ENCODE results near the gene EHMT1.
A peak's percentile ranks its signal among the peaks of the same experiment; 100 is the strongest.

DNA sequence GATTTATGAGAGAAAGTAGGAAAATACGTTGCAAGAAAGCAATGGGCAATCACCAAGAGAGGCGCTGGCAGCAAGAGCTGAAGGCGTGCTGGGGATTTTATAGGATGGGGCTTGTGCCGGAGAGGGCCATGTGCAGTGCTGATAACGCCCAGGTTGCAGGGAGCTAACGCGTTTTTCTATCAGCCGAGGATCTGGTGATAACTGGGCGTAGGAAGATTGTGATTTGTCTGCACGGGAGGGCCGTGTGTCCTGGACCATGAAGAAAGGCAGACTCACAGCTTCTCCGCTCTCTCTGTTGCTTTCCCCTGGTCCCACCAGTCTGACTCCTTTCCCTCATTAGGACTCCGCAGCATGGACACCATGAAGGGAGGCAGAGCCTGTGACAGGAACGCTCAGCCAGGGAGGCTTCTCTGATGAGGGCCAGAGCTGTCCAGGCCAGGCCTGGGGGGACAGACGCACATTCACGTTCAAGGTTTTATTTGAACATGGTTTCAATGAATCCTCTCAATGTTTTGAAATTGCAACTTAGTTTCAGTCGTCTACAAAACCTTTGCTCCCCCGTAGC lies 246.9 kb downstream of the EHMT1 start:
- TF ChIP-seq, protein P1, sequence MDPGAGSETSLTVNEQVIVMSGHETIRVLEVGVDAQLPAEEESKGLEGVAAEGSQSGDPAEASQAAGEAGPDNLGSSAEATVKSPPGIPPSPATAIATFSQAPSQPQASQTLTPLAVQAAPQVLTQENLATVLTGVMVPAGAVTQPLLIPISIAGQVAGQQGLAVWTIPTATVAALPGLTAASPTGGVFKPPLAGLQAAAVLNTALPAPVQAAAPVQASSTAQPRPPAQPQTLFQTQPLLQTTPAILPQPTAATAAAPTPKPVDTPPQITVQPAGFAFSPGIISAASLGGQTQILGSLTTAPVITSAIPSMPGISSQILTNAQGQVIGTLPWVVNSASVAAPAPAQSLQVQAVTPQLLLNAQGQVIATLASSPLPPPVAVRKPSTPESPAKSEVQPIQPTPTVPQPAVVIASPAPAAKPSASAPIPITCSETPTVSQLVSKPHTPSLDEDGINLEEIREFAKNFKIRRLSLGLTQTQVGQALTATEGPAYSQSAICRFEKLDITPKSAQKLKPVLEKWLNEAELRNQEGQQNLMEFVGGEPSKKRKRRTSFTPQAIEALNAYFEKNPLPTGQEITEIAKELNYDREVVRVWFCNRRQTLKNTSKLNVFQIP (CRISPR knock-in tag; IDR thresholded peaks at IDR 0.05; ENCODE audit: borderline replicate concordance, low read depth), result no peak
- TF ChIP-seq PPARA (CRISPR knock-in tag; IDR thresholded peaks at IDR 0.05; ENCODE audit: borderline replicate concordance), result no peak
- no peak for TF ChIP-seq OSR1 (CRISPR knock-in tag; IDR thresholded peaks at IDR 0.05)
- TF ChIP-seq ISL1 (CRISPR knock-in tag; IDR thresholded peaks at IDR 0.05), result no peak
- no peak for TF ChIP-seq ZFP30 (CRISPR knock-in tag; IDR thresholded peaks at IDR 0.05)
- TF ChIP-seq ZFP3 (CRISPR knock-in tag; IDR thresholded peaks at IDR 0.05), result no peak
- TF ChIP-seq ARNTL (CRISPR knock-in tag; IDR thresholded peaks at IDR 0.05; ENCODE audit: borderline replicate concordance, low read depth), result no peak
- TF ChIP-seq GLIS3 (CRISPR knock-in tag; IDR thresholded peaks at IDR 0.05), result no peak
- TF ChIP-seq ZC3H10 (CRISPR knock-in tag; IDR thresholded peaks at IDR 0.05), result no peak
- TF ChIP-seq SNAI2 (CRISPR knock-in tag; IDR thresholded peaks at IDR 0.05), result no peak
- peak; percentile 76; the same call in 1 of the 2 replicates for TF ChIP-seq TCF4 (CRISPR knock-in tag; IDR thresholded peaks at IDR 0.05; ENCODE audit: borderline replicate concordance)
- TF ChIP-seq PATZ1 (CRISPR knock-in tag; IDR thresholded peaks at IDR 0.05; ENCODE audit: borderline replicate concordance), result no peak
- TF ChIP-seq RARB (CRISPR knock-in tag; IDR thresholded peaks at IDR 0.05), result no peak
- TF ChIP-seq ZNF8 (CRISPR knock-in tag; IDR thresholded peaks at IDR 0.05), result no peak
